GM18505 (cell line): ENCODE results near the gene SLC18A2.
"Not testable (repeated sequence)": the region's sequence is repeated elsewhere in the genome, so short reads cannot be mapped to it uniquely, and the experiment has no call there.

Experiments used
- ATAC-seq: cut with Tn5 transposase; IDR thresholded peaks from one replicate; pipeline ENCODE4 v1.9.1; 2021; ENCODE audit not compliant: unreplicated experiment
- POLR2A ChIP-seq: IDR thresholded peaks from 4 replicates; pipeline ENCODE4 v1.6.1; 2011; ENCODE audit warnings: borderline replicate concordance; ENCODE audit not compliant: insufficient read depth, insufficient read length; ENCODE audit errors: extremely low read depth

SLC18A2 gene

GRCh38 chr10:117266400-117266799 lies 25.5 kb downstream of the SLC18A2 start:
- no peak for ATAC-seq
- TF ChIP-seq POLR2A: no peak

DNA sequence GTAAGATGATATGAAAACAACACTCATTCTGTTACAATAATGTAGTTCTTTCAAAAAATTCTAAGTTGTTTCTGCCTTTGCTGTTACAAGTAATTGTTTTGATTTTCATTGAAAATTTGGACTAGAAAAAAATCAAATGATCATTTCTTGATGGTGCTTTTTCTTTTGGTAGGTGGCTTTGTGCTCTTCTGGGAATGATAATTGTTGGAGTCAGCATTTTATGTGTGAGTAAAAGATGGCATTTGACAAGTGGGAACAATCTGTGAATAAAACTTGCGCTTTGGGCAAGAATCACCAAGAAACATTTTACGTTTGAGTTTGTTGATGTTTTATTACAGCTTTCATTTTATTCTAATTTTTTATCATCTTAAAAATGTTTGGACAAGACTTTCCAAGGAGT lies 25.9 kb downstream of the SLC18A2 start:
- no peak for TF ChIP-seq POLR2A
- ATAC-seq: no peak

GRCh38 chr10:117268258-117268657 lies 27.3 kb downstream of the SLC18A2 start:
- no peak for TF ChIP-seq POLR2A
- ATAC-seq: no peak

- no peak for TF ChIP-seq POLR2A
- ATAC-seq: no peak
Measured at GRCh38 chr10:117268907-117269306, 28.0 kb downstream of the SLC18A2 start.

- no peak for TF ChIP-seq POLR2A
- ATAC-seq: no peak
Measured at GRCh38 chr10:117271427-117271826, 30.5 kb downstream of the SLC18A2 start.

GRCh38 chr10:117272195-117273076 lies 31.5 kb downstream of the SLC18A2 start:
- no peak for ATAC-seq
- TF ChIP-seq POLR2A: no peak

DNA sequence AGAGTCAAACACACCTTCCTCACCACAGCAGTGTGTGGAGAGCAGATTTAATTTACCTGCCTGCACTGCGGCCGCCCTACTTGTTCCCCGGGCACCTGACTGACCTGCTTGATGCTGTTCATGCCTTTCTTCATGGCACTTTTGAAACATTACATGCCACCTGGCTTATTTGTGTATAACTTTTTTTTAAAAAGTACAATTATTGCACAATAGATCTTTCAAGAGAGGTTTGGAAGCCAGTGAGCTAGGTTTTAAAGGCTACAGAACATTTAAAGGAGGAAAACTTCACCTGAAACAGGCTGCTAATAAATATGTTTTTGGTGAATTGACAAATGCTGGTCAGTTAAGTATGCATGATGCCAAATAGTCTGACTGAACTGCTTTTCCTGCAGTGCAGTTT lies 33.1 kb downstream of the SLC18A2 start:
- no peak for ATAC-seq
- no peak for TF ChIP-seq POLR2A

- no peak for TF ChIP-seq POLR2A
- no peak for ATAC-seq
Measured at GRCh38 chr10:117274509-117274908, 33.6 kb downstream of the SLC18A2 start.

DNA sequence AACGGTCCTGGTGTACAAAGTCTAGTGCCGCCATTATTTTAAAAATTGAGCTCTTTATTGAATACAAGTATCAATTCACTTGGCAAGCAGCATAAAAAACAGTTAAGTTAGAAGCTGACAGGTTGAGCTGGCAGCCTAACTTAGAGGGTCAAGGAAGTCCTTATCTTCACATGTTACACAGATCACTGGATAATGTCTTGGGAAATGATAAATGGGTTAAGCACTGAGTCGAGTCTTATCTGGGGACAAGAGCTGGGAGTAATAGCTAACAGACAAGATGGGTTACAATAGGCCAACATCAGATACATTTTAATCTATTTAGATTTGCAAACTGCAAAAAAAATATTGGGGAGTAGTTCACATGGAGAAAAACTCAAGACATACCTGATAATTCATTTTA lies 34.2 kb downstream of the SLC18A2 start:
- no peak for ATAC-seq

DNA sequence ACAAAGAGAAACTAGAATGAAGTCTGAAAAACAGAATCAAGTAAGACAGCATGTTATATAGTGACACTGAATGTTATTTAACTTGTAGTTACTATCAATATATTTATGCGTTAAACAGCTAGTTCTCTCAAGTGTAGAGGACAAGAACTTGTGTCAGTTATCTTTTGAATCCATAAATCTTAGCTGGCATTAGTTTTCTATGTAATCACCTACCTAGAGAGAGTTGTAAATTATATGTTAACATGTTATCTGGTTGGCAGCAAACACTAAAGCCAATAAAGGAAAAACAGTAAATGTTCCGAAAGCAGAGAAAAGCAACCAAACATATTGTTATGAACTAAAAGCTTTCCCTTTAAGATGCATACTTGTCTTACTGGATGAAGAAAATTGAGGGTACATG lies 36.8 kb downstream of the SLC18A2 start:
- ATAC-seq: no peak
- no peak for TF ChIP-seq POLR2A

More for the DNA sequence above, 34.2 kb downstream of the SLC18A2 start:
- TF ChIP-seq POLR2A: no peak

- ATAC-seq: no peak
- TF ChIP-seq POLR2A: no peak
Measured at GRCh38 chr10:117284716-117285494, 44.0 kb downstream of the SLC18A2 start.

GRCh38 chr10:117290872-117291271 lies 50.0 kb downstream of the SLC18A2 start:
- not testable (repeated sequence) for ATAC-seq

DNA sequence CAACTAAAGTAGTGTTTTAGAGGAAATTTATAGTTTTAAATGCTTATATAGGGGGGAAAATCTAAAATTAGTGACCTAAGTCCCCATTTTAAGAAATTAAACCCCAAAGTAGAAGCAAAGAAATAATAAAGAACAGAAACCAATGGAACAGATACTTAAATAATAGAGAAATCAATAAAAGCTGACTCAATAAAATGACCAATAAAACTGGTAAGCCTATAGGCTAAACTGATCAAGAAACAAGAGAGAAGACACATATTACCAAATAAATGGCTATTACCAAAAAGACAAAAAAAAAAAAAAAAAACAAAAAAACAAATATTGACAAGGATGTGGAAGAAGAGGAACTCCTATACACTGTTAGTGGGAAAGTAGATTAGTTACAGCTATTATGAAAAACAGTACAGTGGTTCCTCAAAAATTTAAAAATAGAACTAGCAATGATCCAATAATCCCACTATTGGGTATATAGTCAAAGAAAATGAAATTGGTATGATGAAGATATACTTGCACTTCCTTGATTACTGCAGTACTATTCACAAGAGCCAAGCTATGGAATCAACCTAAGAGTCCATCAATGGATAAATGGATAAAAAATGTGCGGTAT lies 53.2 kb downstream of the SLC18A2 start:
- ATAC-seq: no peak
- TF ChIP-seq POLR2A: no peak
